ENCODE data around the gene RAB38.

Gene RAB38

GRCh38 chr11:88105526-88105925 is 69.7 kb downstream of the RAB38 start:
- in situ Hi-C loops (cut with MboI; ENCODE audit: low sequenced_read_pairs): no loop called here

DNA sequence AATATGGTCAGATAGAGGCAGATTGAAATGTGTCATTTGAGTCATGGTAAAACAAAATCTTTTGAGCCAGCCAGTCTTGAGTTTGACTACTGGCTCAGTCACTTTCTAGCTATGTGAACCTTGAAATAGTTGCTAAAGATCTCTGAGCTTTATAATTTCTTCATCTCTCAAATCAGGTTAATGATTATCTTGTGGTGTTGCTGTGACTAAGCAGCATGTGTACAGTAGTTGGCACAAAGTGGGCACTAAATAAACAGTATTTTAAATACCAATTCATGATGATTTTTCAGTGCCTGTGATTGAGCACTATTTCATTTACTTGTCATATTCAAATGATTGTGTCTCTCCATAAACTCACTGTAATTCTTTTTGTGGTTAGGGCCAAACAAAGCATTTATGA is 70.8 kb downstream of the RAB38 start:
- in situ Hi-C loops (cut with MboI; ENCODE audit: low sequenced_read_pairs): no loop called here

DNA sequence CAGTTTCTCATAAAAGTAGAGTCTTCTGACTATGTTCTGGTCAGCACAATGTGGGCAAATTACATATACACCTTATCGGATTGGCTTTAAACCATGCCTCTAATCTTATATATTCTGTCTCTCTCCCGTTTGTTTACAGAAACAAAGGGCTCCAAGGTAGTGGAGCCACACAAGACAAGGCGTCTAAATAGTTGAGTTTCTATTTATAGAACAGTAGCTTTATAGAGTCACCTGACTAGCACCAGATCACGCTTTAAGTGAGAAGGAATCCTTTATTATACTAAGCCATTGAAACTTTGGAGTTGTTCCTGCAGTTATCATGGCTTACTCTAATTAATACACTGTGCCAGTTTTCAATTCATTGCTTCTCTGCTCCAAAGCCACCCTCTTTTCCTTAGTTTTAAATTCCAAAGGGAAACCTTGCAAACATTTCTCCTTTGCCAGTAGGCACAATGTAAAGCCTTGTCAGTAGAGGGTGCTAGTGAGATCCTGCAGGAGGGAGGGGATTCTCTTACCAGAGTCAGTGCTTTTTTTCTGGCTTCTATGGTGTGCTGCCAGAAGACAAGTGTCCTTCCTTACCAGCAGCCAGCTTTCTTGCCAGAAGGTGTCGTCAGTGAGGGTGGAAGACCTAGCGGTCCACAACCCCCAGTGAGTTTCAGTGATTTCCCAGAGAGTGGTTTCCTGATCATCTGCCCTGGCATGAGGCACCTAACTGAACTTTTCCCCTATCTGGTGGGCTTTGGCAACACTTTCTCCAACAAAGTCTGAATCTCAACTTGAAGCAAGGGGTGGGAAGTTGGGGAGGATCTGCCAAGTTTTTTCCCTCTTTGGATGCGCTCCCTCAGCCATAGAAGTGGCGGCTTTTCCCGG is 71.7 kb downstream of the RAB38 start:
- in situ Hi-C loops (cut with MboI; ENCODE audit: low sequenced_read_pairs): no loop called here

GRCh38 chr11:88102598-88102934 is 72.7 kb downstream of the RAB38 start:
- in situ Hi-C loops (cut with MboI; ENCODE audit: low sequenced_read_pairs): no loop called here

GRCh38 chr11:88101881-88102597 is 73.2 kb downstream of the RAB38 start:
- in situ Hi-C loops (cut with MboI; ENCODE audit: low sequenced_read_pairs): no loop called here

DNA sequence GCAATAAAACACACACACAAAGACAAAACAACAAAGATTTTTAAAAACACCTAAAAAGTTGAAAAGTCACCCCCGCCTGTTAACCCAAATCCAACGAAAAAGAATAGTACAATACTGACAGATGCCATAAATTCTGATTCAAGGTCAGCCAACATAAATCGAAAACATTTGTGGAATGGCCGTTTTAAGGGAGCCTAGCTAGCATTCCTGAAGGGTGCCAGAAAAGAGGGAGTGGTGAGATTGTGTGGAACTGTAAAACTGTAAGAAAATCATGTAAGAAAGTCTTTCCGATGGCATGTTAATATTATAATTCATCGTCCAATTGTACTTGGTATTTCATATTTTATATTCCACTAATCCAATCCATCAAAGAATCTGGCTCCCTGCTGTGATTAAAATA is 75.1 kb downstream of the RAB38 start:
- in situ Hi-C loops (cut with MboI; ENCODE audit: low sequenced_read_pairs): no loop called here

- in situ Hi-C loops (cut with MboI; ENCODE audit: low sequenced_read_pairs): no loop called here
Observed at GRCh38 chr11:88098289-88098688, 77.0 kb downstream of the RAB38 start.

GRCh38 chr11:88089134-88089533 is 86.1 kb downstream of the RAB38 start:
- in situ Hi-C loops (cut with MboI; ENCODE audit: low sequenced_read_pairs): no loop called here

DNA sequence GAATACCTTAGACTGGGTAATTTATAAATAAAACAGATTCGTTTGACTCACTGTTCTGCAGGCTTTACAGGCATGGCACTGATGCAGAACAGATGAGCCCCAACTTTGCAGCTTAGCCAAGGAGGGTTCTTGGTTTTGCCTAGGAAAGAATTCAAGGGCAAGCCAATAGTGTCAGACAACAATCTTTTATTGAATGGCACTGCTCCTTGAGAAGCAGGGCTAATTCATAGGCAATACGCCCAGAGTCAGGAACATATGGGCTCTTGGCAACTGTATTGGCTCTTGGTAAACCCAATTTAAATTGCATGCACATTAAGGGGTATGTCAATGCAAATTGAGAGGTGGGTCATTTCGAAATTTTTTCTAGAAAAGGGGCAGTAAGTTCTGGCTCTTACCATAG is 87.9 kb downstream of the RAB38 start:
- in situ Hi-C loops (cut with MboI; ENCODE audit: low sequenced_read_pairs): no loop called here

GRCh38 chr11:88086297-88086696 is 88.9 kb downstream of the RAB38 start:
- in situ Hi-C loops (cut with MboI; ENCODE audit: low sequenced_read_pairs): no loop called here

GRCh38 chr11:88070437-88070836 is 104.8 kb downstream of the RAB38 start:
- in situ Hi-C loops (cut with MboI; ENCODE audit: low sequenced_read_pairs): no loop called here

DNA sequence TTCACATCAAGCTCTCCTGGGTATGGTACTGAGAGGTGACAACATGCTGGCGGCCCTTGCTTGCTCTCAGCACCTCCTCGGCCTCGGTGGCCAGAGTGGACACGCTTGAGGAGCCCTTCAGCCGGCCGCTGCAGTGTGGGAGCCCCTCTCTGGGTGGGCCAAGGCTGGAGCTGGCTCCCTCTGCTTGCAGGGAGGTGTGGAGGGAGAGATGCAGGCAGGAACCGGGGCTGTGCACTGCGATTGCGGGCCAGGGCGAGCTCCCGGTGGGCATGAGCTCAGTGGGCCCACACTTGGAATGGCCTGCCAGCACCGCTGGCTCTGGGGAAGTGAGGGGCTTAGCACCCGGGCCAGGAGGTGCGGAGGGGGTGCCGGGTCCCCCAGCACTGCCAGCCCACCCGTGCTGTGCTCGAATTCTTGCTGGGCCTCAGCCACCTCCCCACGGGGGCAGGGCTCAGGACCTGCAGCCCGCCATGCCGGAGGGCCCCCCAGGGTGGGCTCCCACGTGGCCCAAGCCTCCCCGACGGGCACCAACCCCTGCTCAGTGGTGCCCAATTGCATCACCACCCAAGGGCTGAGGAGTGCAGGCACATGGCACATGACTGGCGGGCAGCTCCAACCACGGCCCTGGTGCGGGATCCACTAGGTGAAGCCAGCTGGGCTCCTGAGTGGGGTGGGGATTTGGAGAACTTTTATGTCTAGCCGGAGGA is 106.2 kb downstream of the RAB38 start:
- in situ Hi-C loops (cut with MboI; ENCODE audit: low sequenced_read_pairs): no loop called here

DNA sequence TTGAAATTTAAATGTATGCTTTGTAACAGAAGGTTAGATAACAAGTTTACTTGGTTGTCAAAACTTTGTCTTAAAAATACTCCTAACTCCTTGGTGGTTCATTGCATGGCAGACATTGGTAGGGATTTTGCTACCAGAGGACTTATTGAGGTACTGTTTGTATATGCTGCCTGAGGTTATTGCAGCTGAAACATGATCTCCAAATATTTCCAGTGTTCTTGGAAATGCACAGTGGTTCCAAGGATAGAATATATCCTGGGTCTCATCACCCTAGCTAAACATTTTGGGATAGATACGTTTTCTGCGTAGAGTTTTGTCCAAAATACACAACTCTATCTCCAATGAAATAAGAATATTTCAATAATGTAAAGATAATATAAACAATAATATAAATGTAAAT is 109.2 kb downstream of the RAB38 start:
- in situ Hi-C loops (cut with MboI; ENCODE audit: low sequenced_read_pairs): no loop called here

- in situ Hi-C loops (cut with MboI; ENCODE audit: low sequenced_read_pairs): no loop called here
Observed at GRCh38 chr11:88064097-88064705, 111.0 kb downstream of the RAB38 start.
